Effector memory CD8-positive, alpha-beta T cell (primary cell): Measurements from ENCODE around the gene ACP1.

Experiments
- ATAC-seq: fragments of 150-1000 bp; cut with Tn5 transposase; replicated peaks from 2 replicates; pipeline ENCODE4 v1.10.0; 2021; ENCODE audit warnings: mild to moderate bottlenecking, moderate library complexity
- DNase-seq, 3 experiments: peaks; one replicate each; pipeline ENCODE4 v3.0.0; 2021
- H3K27ac Mint-ChIP-seq, 2 donors: one replicate each; pipeline ENCODE4 v1.8.0; 2022; ENCODE audit warnings: mild to moderate bottlenecking in 2 of 2, mixed read lengths in 2 of 2, moderate library complexity in 2 of 2
- H3K27me3 Mint-ChIP-seq, 2 donors: one replicate each; pipeline ENCODE4 v1.8.0; 2022; ENCODE audit warnings: mixed read lengths in 2 of 2
- H3K36me3 Mint-ChIP-seq: one replicate; pipeline ENCODE4 v1.8.0; 2022; ENCODE audit warnings: mild to moderate bottlenecking, moderate library complexity, mixed read lengths; ENCODE audit not compliant: insufficient read depth
- H3K4me1 Mint-ChIP-seq, 2 donors: one replicate each; pipeline ENCODE4 v1.8.0; 2022; ENCODE audit warnings: low read depth in 2 of 2, mixed read lengths in 2 of 2
- H3K4me3 Mint-ChIP-seq, 2 donors: one replicate each; pipeline ENCODE4 v1.8.0; 2022; ENCODE audit warnings: mild to moderate bottlenecking in 2 of 2, mixed read lengths in 2 of 2, moderate library complexity in 2 of 2
- H3K9me3 Mint-ChIP-seq, 2 donors: one replicate each; pipeline ENCODE4 v1.8.0; 2022; ENCODE audit warnings: mixed read lengths in 2 of 2

Gene ACP1

GRCh38 chr2:279366-279765 is 14.6 kb downstream of the ACP1 start:
- Mint-ChIP-seq H3K27ac (no peak overlapping the region), H3K9me3 (no peaks in the 10 kb centered on the region), H3K4me3 (no peak overlapping the region), H3K27me3 (no peaks in the 10 kb centered on the region), H3K4me1 (peaks cover 1 to 3% of the 10 kb centered on the region in 2 donors), H3K36me3 (peaks cover 66% of the 10 kb centered on the region)
- no peak for ATAC-seq
- DNase-seq, result no peak

- no peak overlapping the region for H3K4me3 Mint-ChIP-seq
- no peaks in the 10 kb centered on the region for H3K4me1 Mint-ChIP-seq
- no peaks in the 10 kb centered on the region for H3K27me3 Mint-ChIP-seq
- ATAC-seq (no peak), DNase-seq (no peak)
- H3K36me3 Mint-ChIP-seq, result peaks cover 61% of the 10 kb centered on the region
- H3K9me3 Mint-ChIP-seq, result no peaks in the 10 kb centered on the region
- no peak overlapping the region for H3K27ac Mint-ChIP-seq
These were observed 15.4 kb downstream of the ACP1 start for GRCh38 chr2:279956-280649.

- ATAC-seq (no peak), DNase-seq (no peak)
- Mint-ChIP-seq H3K27me3 (peaks cover under 1 to 2% of the 10 kb centered on the region in 2 donors), H3K36me3 (peaks cover 55% of the 10 kb centered on the region), H3K4me1 (peaks cover 0 to 4% of the 10 kb centered on the region in 2 donors), H3K4me3 (no peak overlapping the region), H3K27ac (no peak overlapping the region), H3K9me3 (no peaks in the 10 kb centered on the region)
These were observed 15.9 kb downstream of the ACP1 start for GRCh38 chr2:280650-281110.

- H3K9me3 Mint-ChIP-seq, result no peaks in the 10 kb centered on the region
- H3K4me1 Mint-ChIP-seq, result peaks cover 0 to 7% of the 10 kb centered on the region in 2 donors
- DNase-seq (no peak), ATAC-seq (no peak)
- no peak overlapping the region for H3K27ac Mint-ChIP-seq
- peaks cover 48% of the 10 kb centered on the region for H3K36me3 Mint-ChIP-seq
- H3K27me3 Mint-ChIP-seq, result peaks cover 6 to 9% of the 10 kb centered on the region in 2 donors
- no peak overlapping the region for H3K4me3 Mint-ChIP-seq
These were observed 16.6 kb downstream of the ACP1 start for GRCh38 chr2:281381-281780.

GRCh38 chr2:282371-283263 is 17.9 kb downstream of the ACP1 start:
- H3K27me3 Mint-ChIP-seq, result peaks cover 6 to 16% of the 10 kb centered on the region in 2 donors
- no peak overlapping the region for H3K4me3 Mint-ChIP-seq
- H3K36me3 Mint-ChIP-seq, result peaks cover 37% of the 10 kb centered on the region
- ATAC-seq (no peak), DNase-seq (no peak)
- no peaks in the 10 kb centered on the region for H3K9me3 Mint-ChIP-seq
- peaks cover 0 to 7% of the 10 kb centered on the region in 2 donors for H3K4me1 Mint-ChIP-seq
- H3K27ac Mint-ChIP-seq, result no peak overlapping the region

GRCh38 chr2:283996-284794 is 19.4 kb downstream of the ACP1 start:
- H3K27ac Mint-ChIP-seq, result no peak overlapping the region
- ATAC-seq, result no peak

GRCh38 chr2:284896-285492 is 20.2 kb downstream of the ACP1 start:
- DNase-seq (no peak), ATAC-seq (no peak)
- H3K36me3 Mint-ChIP-seq, result peaks cover 13% of the 10 kb centered on the region
- H3K9me3 Mint-ChIP-seq, result no peaks in the 10 kb centered on the region
- H3K27me3 Mint-ChIP-seq, result peaks cover 11 to 22% of the 10 kb centered on the region in 2 donors
- H3K4me3 Mint-ChIP-seq, result no peak overlapping the region
- H3K27ac Mint-ChIP-seq, result no peak overlapping the region
- peaks cover 3 to 13% of the 10 kb centered on the region in 2 donors for H3K4me1 Mint-ChIP-seq

More at GRCh38 chr2:283996-284794, 19.4 kb downstream of the ACP1 start:
- peaks cover 0 to 7% of the 10 kb centered on the region in 2 donors for H3K4me1 Mint-ChIP-seq
- H3K9me3 Mint-ChIP-seq, result no peaks in the 10 kb centered on the region
- peaks cover 6 to 16% of the 10 kb centered on the region in 2 donors for H3K27me3 Mint-ChIP-seq
- DNase-seq, result no peak
- no peak overlapping the region for H3K4me3 Mint-ChIP-seq
- H3K36me3 Mint-ChIP-seq, result peaks cover 21% of the 10 kb centered on the region

- H3K4me3 Mint-ChIP-seq, result peak overlapping the region; percentile 11 to 46
- no peak for DNase-seq
- peaks cover 3 to 15% of the 10 kb centered on the region in 2 donors for H3K4me1 Mint-ChIP-seq
- H3K27me3 Mint-ChIP-seq, result peaks cover 17 to 28% of the 10 kb centered on the region in 2 donors
- H3K27ac Mint-ChIP-seq, result no peak overlapping the region
- H3K9me3 Mint-ChIP-seq, result no peaks in the 10 kb centered on the region
- H3K36me3 Mint-ChIP-seq, result peaks cover 13% of the 10 kb centered on the region
- no peak for ATAC-seq
These were observed 20.8 kb downstream of the ACP1 start for GRCh38 chr2:285531-285930.

GRCh38 chr2:286035-286434 is 21.3 kb downstream of the ACP1 start:
- H3K4me3 Mint-ChIP-seq, result peak overlapping the region; percentile 11 to 46
- no peak overlapping the region for H3K27ac Mint-ChIP-seq

GRCh38 chr2:286774-287392 is 22.1 kb downstream of the ACP1 start:
- DNase-seq (no peak), ATAC-seq (no peak)
- Mint-ChIP-seq H3K36me3 (peaks cover 3% of the 10 kb centered on the region), H3K4me3 (peak overlapping the region; percentile 40 to 50), H3K27me3 (peaks cover 22 to 34% of the 10 kb centered on the region in 2 donors), H3K4me1 (peaks cover 3 to 15% of the 10 kb centered on the region in 2 donors), H3K27ac (no peak overlapping the region), H3K9me3 (no peaks in the 10 kb centered on the region)

More at GRCh38 chr2:286035-286434, 21.3 kb downstream of the ACP1 start:
- Mint-ChIP-seq H3K9me3 (no peaks in the 10 kb centered on the region), H3K27me3 (peaks cover 22 to 33% of the 10 kb centered on the region in 2 donors), H3K36me3 (peaks cover 11% of the 10 kb centered on the region), H3K4me1 (peaks cover 3 to 15% of the 10 kb centered on the region in 2 donors)
- DNase-seq (no peak), ATAC-seq (no peak)

GRCh38 chr2:287471-287885 is 22.7 kb downstream of the ACP1 start:
- DNase-seq, result no peak
- peaks cover 22 to 40% of the 10 kb centered on the region in 2 donors for H3K27me3 Mint-ChIP-seq
- no peaks in the 10 kb centered on the region for H3K9me3 Mint-ChIP-seq
- H3K36me3 Mint-ChIP-seq, result no peaks in the 10 kb centered on the region
- ATAC-seq, result peak; percentile 24
- no peak overlapping the region for H3K27ac Mint-ChIP-seq
- peaks cover 3 to 15% of the 10 kb centered on the region in 2 donors for H3K4me1 Mint-ChIP-seq
- peak overlapping the region in 1 of 2 donors; percentile 50 for H3K4me3 Mint-ChIP-seq

GRCh38 chr2:287911-288757 is 23.4 kb downstream of the ACP1 start, which contains the start of gene ALKAL2:
ALKAL2 (minus strand) TSS chr2:288091; CDS start chr2:287835, 256 bp downstream.
- H3K4me3 Mint-ChIP-seq, result peak within 1 kb of the TSS; percentile 68 to 73
- DNase-seq (no peak), ATAC-seq (peak; percentile 29)
- H3K27me3 Mint-ChIP-seq, result peaks cover 22 to 45% of the 10 kb centered on the region in 2 donors
- H3K27ac Mint-ChIP-seq, result no peak within 1 kb of the TSS
- H3K36me3 Mint-ChIP-seq, result no peaks in the 10 kb centered on the region
- H3K4me1 Mint-ChIP-seq, result peaks cover 3 to 15% of the 10 kb centered on the region in 2 donors
- no peaks in the 10 kb centered on the region for H3K9me3 Mint-ChIP-seq
